H1 (cell line): ENCODE results near the gene ADAM19. TPM values are rescaled to one million over a fixed set of nuclear protein-coding genes. Genes with fewer than 3 reads are reported as not detected.

Source experiments
- BACH1 ChIP-seq: IDR thresholded peaks from 2 replicates; pipeline ENCODE4 v1.6.1; 2012; ENCODE audit warnings: low read length, improper control_type of control experiment
- EZH2 ChIP-seq: fragments of 200-600 bp; sonication (generic); IDR thresholded peaks from 2 replicates; pipeline ENCODE4 v1.7.1; 2012; ENCODE audit warnings: low read depth, mild to moderate bottlenecking, moderate library complexity, low read length, inconsistent platforms; ENCODE audit not compliant: severe bottlenecking
- HDAC6 ChIP-seq: IDR thresholded peaks from one replicate; pipeline ENCODE4 v1.7.1; 2012; ENCODE audit warnings: low read depth, mild to moderate bottlenecking, inconsistent platforms, low read length, moderate library complexity
- SAP30 ChIP-seq: fragments of 300-600 bp; sonication (generic); IDR thresholded peaks from 2 replicates; pipeline ENCODE4 v1.7.1; 2012; ENCODE audit warnings: low read length, moderate library complexity, mild to moderate bottlenecking, inconsistent platforms; ENCODE audit not compliant: insufficient read depth, insufficient replicate concordance
- SIN3A ChIP-seq, 2 experiments: IDR thresholded peaks in 1 of 2; conservative IDR thresholded peaks in 1 of 2; 2 replicates each; pipeline ENCODE4 v1.6.1; 2011 to 2012; ENCODE audit warnings: low read length in 2 of 2, improper control_type of control experiment in 1 of 2, low read depth in 1 of 2, mild to moderate bottlenecking in 1 of 2
- SUZ12 ChIP-seq: fragments of 200-600 bp; sonication (generic); IDR thresholded peaks from 2 replicates; pipeline ENCODE4 v1.6.1; 2012; ENCODE audit warnings: mild to moderate bottlenecking, inconsistent platforms, low read length, moderate library complexity, mixed read lengths
- polyA plus RNA-seq, 7 experiments: library from polyadenylated mRNA; depleted of rRNA in 3 of 7; stranded (reverse) in 5 of 7; unstranded in 2 of 7; fragments of >200 nt in 5 of 7; fragments of 200-250 nt in 2 of 7; gene quantifications; 1 replicate in 5 of 7; 2 replicates in 1 of 7; 4 replicates in 1 of 7; pipeline versions ENCODE4 v1.2.1 to v1.2.3, GENCODE V29; 2011 to 2013; ENCODE audit warnings: missing spikeins in 2 of 7, mixed read lengths in 2 of 7
- total RNA-seq: library from RNA; stranded (reverse); fragmentation: NEBNext Ultra II Directional; extraction: Animal tissue kit (Norgen Biotek cat#: 25700); gene quantifications from 2 replicates; pipeline ENCODE4 v1.2.1, GENCODE V29; 2021
- TF ChIP-seq, protein P1 (sequence below): fragments of 300-600 bp; sonication (generic); IDR thresholded peaks from 2 replicates; pipeline ENCODE4 v1.7.1; 2012; ENCODE audit warnings: low read length, moderate library complexity, mild to moderate bottlenecking, inconsistent platforms; ENCODE audit not compliant: insufficient replicate concordance

The ADAM19 gene
- total and polyA plus RNA-seq, 2 of the 8 experiments (the other 6 are each of a cell fraction or from before 2014, with no cell fraction given) = 6.5 to 22.7 TPM

DNA sequence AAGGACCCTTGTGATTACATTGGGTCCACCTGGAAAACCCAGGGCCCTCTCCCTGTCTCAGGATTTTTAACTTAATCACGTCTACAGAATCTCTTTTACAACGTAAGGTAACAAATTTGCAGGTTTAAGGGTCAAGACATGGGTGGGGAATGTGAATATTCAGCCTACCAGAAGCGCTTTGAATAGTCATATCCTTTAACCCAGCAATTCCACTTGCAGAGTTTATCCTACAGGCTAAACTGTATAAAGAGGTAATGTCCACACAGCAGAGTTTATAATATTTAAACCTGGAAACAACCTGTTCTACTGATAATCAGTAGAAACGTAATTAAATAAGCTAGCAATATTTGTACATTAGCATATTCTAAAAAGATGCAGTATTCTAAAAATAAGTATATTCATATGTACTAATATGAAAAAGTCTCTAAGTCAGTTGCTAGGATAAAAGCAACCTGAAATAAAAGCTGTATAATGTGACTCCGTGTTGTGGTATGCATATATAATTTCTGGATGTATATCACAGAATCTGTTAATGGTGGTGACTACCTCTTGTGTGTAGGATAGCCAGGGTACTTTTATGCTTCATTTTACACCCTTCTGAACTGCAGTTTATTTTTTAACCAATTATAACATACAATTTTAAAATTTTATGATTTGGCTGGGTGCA is 129.7 kb downstream of the ADAM19 start (continued):
- TF ChIP-seq HDAC6 = no peak
- TF ChIP-seq EZH2 = no peak
- no peak for TF ChIP-seq SAP30
- no peak for TF ChIP-seq SUZ12
- TF ChIP-seq BACH1 = no peak
- TF ChIP-seq, protein P1, sequence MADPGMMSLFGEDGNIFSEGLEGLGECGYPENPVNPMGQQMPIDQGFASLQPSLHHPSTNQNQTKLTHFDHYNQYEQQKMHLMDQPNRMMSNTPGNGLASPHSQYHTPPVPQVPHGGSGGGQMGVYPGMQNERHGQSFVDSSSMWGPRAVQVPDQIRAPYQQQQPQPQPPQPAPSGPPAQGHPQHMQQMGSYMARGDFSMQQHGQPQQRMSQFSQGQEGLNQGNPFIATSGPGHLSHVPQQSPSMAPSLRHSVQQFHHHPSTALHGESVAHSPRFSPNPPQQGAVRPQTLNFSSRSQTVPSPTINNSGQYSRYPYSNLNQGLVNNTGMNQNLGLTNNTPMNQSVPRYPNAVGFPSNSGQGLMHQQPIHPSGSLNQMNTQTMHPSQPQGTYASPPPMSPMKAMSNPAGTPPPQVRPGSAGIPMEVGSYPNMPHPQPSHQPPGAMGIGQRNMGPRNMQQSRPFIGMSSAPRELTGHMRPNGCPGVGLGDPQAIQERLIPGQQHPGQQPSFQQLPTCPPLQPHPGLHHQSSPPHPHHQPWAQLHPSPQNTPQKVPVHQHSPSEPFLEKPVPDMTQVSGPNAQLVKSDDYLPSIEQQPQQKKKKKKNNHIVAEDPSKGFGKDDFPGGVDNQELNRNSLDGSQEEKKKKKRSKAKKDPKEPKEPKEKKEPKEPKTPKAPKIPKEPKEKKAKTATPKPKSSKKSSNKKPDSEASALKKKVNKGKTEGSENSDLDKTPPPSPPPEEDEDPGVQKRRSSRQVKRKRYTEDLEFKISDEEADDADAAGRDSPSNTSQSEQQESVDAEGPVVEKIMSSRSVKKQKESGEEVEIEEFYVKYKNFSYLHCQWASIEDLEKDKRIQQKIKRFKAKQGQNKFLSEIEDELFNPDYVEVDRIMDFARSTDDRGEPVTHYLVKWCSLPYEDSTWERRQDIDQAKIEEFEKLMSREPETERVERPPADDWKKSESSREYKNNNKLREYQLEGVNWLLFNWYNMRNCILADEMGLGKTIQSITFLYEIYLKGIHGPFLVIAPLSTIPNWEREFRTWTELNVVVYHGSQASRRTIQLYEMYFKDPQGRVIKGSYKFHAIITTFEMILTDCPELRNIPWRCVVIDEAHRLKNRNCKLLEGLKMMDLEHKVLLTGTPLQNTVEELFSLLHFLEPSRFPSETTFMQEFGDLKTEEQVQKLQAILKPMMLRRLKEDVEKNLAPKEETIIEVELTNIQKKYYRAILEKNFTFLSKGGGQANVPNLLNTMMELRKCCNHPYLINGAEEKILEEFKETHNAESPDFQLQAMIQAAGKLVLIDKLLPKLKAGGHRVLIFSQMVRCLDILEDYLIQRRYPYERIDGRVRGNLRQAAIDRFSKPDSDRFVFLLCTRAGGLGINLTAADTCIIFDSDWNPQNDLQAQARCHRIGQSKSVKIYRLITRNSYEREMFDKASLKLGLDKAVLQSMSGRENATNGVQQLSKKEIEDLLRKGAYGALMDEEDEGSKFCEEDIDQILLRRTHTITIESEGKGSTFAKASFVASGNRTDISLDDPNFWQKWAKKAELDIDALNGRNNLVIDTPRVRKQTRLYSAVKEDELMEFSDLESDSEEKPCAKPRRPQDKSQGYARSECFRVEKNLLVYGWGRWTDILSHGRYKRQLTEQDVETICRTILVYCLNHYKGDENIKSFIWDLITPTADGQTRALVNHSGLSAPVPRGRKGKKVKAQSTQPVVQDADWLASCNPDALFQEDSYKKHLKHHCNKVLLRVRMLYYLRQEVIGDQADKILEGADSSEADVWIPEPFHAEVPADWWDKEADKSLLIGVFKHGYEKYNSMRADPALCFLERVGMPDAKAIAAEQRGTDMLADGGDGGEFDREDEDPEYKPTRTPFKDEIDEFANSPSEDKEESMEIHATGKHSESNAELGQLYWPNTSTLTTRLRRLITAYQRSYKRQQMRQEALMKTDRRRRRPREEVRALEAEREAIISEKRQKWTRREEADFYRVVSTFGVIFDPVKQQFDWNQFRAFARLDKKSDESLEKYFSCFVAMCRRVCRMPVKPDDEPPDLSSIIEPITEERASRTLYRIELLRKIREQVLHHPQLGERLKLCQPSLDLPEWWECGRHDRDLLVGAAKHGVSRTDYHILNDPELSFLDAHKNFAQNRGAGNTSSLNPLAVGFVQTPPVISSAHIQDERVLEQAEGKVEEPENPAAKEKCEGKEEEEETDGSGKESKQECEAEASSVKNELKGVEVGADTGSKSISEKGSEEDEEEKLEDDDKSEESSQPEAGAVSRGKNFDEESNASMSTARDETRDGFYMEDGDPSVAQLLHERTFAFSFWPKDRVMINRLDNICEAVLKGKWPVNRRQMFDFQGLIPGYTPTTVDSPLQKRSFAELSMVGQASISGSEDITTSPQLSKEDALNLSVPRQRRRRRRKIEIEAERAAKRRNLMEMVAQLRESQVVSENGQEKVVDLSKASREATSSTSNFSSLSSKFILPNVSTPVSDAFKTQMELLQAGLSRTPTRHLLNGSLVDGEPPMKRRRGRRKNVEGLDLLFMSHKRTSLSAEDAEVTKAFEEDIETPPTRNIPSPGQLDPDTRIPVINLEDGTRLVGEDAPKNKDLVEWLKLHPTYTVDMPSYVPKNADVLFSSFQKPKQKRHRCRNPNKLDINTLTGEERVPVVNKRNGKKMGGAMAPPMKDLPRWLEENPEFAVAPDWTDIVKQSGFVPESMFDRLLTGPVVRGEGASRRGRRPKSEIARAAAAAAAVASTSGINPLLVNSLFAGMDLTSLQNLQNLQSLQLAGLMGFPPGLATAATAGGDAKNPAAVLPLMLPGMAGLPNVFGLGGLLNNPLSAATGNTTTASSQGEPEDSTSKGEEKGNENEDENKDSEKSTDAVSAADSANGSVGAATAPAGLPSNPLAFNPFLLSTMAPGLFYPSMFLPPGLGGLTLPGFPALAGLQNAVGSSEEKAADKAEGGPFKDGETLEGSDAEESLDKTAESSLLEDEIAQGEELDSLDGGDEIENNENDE = no peak
- TF ChIP-seq SIN3A (conservative IDR thresholded peaks at IDR 0.05 in 1 of 2, IDR thresholded peaks at IDR 0.05 in 1 of 2; ENCODE audit: low read depth in 1 of 2, low read length in 2 of 2) = no peak
- TF ChIP-seq, all 59 proteins: peak for 0
